GM23338 (cell line): ENCODE results near the gene OMD. TPM values are rescaled to one million over a fixed set of nuclear protein-coding genes. Genes with fewer than 3 reads are reported as not detected.

Source experiments
- ZNF331 ChIP-seq: fragments of 250-450 bp; sonication (Bioruptor Pico); IDR thresholded peaks from 2 replicates; pipeline ENCODE4 v1.5.0; 2020; ENCODE audit warnings: low read depth, mild to moderate bottlenecking, moderate library complexity
- ZNF462 ChIP-seq: fragments of 250-450 bp; sonication (Bioruptor Pico); IDR thresholded peaks from 2 replicates; pipeline ENCODE4 v1.5.0; 2020; ENCODE audit warnings: mild to moderate bottlenecking, moderate library complexity
- polyA plus RNA-seq: library from polyadenylated mRNA; unstranded; fragments of >200 nt; fragmentation: Nextera tagmentation; extraction: Ambion mirVana; gene quantifications from 2 replicates; pipeline ENCODE4 v1.2.1, GENCODE V29; 2016
- total RNA-seq: library from RNA; depleted of rRNA; stranded (reverse); fragments of >200 nt; shearing (Covaris generic); gene quantifications from 2 replicates; pipeline ENCODE4 v1.2.3, GENCODE V29; 2014
- TF ChIP-seq, protein P1 (sequence below): IDR thresholded peaks from one replicate; pipeline ENCODE4 v1.6.1; 2018; ENCODE audit warnings: antibody characterized with exemption; ENCODE audit not compliant: unreplicated experiment
- TF ChIP-seq, protein P2 (sequence below), 2 experiments: fragments of 200-600 bp in 1 of 2; sonication (generic) in 1 of 2; conservative IDR thresholded peaks; 2 replicates each; pipeline versions ENCODE4 v1.5.1 to v1.6.1; 2016 to 2017; ENCODE audit warnings: antibody characterized with exemption in 2 of 2, low read depth in 2 of 2, mild to moderate bottlenecking in 2 of 2, moderate library complexity in 1 of 2

OMD gene
- total and polyA plus RNA-seq, 2 experiments from 2014 or later = 1.1 TPM; not detected in 1

DNA sequence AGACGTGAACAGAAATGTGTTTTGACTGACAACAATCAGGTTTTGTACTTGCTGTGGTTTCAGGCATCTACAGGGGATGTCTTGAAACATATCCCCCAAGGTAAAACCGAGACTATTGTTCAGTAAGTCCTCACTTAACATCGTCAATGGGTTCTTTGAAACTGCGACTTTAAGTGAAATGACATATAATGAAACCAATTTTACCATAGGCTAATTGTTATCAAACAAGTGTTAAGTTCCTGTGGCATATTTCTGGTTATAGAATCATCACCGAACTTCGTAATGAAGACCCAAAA is 16.4 kb upstream of the OMD start (continued):
- TF ChIP-seq ZNF462 (CRISPR knock-in tag) (no peak), ZNF331 (CRISPR knock-in tag) (no peak)
- TF ChIP-seq, protein P1, sequence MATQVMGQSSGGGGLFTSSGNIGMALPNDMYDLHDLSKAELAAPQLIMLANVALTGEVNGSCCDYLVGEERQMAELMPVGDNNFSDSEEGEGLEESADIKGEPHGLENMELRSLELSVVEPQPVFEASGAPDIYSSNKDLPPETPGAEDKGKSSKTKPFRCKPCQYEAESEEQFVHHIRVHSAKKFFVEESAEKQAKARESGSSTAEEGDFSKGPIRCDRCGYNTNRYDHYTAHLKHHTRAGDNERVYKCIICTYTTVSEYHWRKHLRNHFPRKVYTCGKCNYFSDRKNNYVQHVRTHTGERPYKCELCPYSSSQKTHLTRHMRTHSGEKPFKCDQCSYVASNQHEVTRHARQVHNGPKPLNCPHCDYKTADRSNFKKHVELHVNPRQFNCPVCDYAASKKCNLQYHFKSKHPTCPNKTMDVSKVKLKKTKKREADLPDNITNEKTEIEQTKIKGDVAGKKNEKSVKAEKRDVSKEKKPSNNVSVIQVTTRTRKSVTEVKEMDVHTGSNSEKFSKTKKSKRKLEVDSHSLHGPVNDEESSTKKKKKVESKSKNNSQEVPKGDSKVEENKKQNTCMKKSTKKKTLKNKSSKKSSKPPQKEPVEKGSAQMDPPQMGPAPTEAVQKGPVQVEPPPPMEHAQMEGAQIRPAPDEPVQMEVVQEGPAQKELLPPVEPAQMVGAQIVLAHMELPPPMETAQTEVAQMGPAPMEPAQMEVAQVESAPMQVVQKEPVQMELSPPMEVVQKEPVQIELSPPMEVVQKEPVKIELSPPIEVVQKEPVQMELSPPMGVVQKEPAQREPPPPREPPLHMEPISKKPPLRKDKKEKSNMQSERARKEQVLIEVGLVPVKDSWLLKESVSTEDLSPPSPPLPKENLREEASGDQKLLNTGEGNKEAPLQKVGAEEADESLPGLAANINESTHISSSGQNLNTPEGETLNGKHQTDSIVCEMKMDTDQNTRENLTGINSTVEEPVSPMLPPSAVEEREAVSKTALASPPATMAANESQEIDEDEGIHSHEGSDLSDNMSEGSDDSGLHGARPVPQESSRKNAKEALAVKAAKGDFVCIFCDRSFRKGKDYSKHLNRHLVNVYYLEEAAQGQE = no peak
- TF ChIP-seq, protein P2, sequence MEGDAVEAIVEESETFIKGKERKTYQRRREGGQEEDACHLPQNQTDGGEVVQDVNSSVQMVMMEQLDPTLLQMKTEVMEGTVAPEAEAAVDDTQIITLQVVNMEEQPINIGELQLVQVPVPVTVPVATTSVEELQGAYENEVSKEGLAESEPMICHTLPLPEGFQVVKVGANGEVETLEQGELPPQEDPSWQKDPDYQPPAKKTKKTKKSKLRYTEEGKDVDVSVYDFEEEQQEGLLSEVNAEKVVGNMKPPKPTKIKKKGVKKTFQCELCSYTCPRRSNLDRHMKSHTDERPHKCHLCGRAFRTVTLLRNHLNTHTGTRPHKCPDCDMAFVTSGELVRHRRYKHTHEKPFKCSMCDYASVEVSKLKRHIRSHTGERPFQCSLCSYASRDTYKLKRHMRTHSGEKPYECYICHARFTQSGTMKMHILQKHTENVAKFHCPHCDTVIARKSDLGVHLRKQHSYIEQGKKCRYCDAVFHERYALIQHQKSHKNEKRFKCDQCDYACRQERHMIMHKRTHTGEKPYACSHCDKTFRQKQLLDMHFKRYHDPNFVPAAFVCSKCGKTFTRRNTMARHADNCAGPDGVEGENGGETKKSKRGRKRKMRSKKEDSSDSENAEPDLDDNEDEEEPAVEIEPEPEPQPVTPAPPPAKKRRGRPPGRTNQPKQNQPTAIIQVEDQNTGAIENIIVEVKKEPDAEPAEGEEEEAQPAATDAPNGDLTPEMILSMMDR (conservative IDR thresholded peaks at IDR 0.05; ENCODE audit: low read depth in 2 of 2) = no peak
